Endothelial cell of umbilical vein (primary cell): ENCODE measurements around the gene SH3RF1.

Source experiments
- CTCF ChIP-seq, 2 donors: IDR thresholded peaks; 1 replicate in 1 of 2; 2 replicates in 1 of 2; pipeline ENCODE4 v1.5.1; 2011; ENCODE audit warnings: low read length in 2 of 2, mild to moderate bottlenecking in 2 of 2, moderate library complexity in 2 of 2, control low read depth in 1 of 2, inconsistent platforms in 1 of 2, low read depth in 1 of 2; ENCODE audit not compliant: insufficient read depth in 1 of 2; ENCODE audit errors: extremely low read depth in 1 of 2
- EZH2 ChIP-seq: IDR thresholded peaks from 2 replicates; pipeline ENCODE4 v1.6.1; 2012; ENCODE audit warnings: borderline replicate concordance, low read depth, mild to moderate bottlenecking, moderate library complexity, low read length, inconsistent platforms; ENCODE audit not compliant: severe bottlenecking
- FOS ChIP-seq: IDR thresholded peaks from 2 replicates; pipeline ENCODE4 v1.6.1; 2011; ENCODE audit warnings: mild to moderate bottlenecking, low read length, moderate library complexity, borderline replicate concordance; ENCODE audit not compliant: insufficient read depth
- GATA2 ChIP-seq: IDR thresholded peaks from 2 replicates; pipeline ENCODE4 v1.7.0; 2011; ENCODE audit warnings: low read depth, mild to moderate bottlenecking, moderate library complexity, mixed read lengths, low read length; ENCODE audit not compliant: insufficient read length, insufficient read depth
- JUN ChIP-seq: IDR thresholded peaks from 2 replicates; pipeline ENCODE4 v1.6.1; 2011; ENCODE audit warnings: borderline replicate concordance, low read depth; ENCODE audit not compliant: insufficient read length, insufficient read depth
- MAX ChIP-seq: IDR thresholded peaks from 2 replicates; pipeline ENCODE4 v1.6.1; 2011; ENCODE audit not compliant: insufficient read depth, insufficient read length
- MYC ChIP-seq: IDR thresholded peaks from one replicate; pipeline ENCODE4 v1.6.1; 2011; ENCODE audit warnings: mild to moderate bottlenecking, low read depth, low read length
- POLR2A ChIP-seq: IDR thresholded peaks from 2 replicates; pipeline ENCODE4 v1.6.1; 2012; ENCODE audit warnings: low read depth, mild to moderate bottlenecking, control low read depth, low read length
- POLR2AphosphoS5 ChIP-seq: IDR thresholded peaks from 2 replicates; pipeline ENCODE4 v1.6.1; 2012; ENCODE audit warnings: low read depth, mild to moderate bottlenecking, control low read depth, low read length, moderate library complexity; ENCODE audit not compliant: insufficient read depth

- peak; percentile 63 for TF ChIP-seq JUN
- no peak for TF ChIP-seq CTCF (IDR thresholded peaks at IDR 0.05; ENCODE audit: extremely low read depth in 1 of 2, insufficient read depth in 1 of 2, low read depth in 1 of 2, low read length in 2 of 2)
- TF ChIP-seq POLR2A: no peak
- TF ChIP-seq MAX: no peak
- no peak for TF ChIP-seq POLR2AphosphoS5
- no peak for TF ChIP-seq EZH2
- TF ChIP-seq MYC: no peak
- no peak for TF ChIP-seq GATA2
- no peak for TF ChIP-seq FOS
These were observed 44.9 kb downstream of the SH3RF1 start for GRCh38 chr4:169225812-169226211.
